ENCODE data around the gene CBARP. TPM values are rescaled to one million over a fixed set of nuclear protein-coding genes. Genes with fewer than 3 reads are reported as not detected.

CBARP gene
- total RNA-seq, 1 experiment from 2014 or later: 13.3 TPM

DNA sequence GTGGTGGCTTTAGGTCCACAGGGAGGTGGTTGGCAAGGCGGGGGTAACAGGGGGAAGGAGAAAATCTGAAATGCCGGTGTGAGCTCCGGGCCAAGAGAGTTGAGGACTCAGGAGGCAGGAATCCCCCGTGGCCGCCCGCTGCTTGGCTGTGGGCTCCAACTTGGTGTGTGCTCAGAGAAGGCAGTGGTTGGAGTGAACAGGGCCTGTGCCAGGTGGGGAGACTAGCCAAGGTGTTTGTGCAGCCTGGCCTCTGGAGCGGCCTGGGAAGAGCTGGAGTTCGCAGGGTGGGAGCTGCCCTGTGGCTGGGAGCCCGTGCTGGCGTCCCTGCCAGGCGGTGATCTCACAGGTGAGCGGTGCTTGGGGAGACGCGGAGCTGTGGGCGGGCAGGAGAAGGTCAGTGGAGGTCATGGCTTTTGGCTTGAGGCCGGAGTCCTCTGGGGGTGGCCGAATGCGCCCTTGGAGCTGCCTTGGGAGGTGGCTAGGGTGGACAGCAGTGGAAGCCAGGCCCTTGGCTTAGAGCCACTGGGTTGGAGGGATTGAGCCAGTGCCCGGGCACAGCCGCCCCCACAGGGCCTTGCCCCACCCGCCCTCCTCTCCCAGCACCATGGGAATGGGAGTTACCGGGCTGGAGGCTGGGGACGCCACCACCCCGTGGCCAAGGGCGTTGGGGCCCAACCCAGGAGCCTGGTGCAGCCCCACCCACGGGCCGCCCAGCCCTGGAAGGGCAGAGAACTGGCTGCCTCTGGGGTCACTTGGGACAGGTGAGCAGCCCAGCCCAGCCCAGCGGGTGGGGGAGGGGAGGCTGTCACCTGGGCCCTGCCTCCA is 24.2 kb upstream of the CBARP start:
- H3K9me3 ChIP-seq (ENCODE audit: low read depth, low read length, poor library complexity, severe bottlenecking): no peaks in the 10 kb centered on the region
- intact Hi-C loops (cut with micrococcal nuclease; ENCODE audit: unreplicated experiment): no loop called here
- no peaks in the 10 kb centered on the region for H3K27me3 ChIP-seq (replicated peaks; ENCODE audit: insufficient read depth, low read depth, low read length, poor library complexity)
- peaks cover 11% of the 10 kb centered on the region for H3K36me3 ChIP-seq (ENCODE audit: insufficient read depth, low read length, poor library complexity, severe bottlenecking)
- H3K4me3 ChIP-seq (ENCODE audit: low read depth, low read length, poor library complexity, severe bottlenecking): peak overlapping the region; percentile 82
- peak overlapping the region; percentile 90 for H3K27ac ChIP-seq (ENCODE audit: low read depth, low read length, poor library complexity, severe bottlenecking)
- no peak for DNase-seq (ENCODE audit: low spot score)
- no peak for TF ChIP-seq EZH2 (IDR thresholded peaks at IDR 0.05; ENCODE audit: borderline replicate concordance, low read depth, low read length, poor library complexity, severe bottlenecking)
- TF ChIP-seq, protein P1, sequence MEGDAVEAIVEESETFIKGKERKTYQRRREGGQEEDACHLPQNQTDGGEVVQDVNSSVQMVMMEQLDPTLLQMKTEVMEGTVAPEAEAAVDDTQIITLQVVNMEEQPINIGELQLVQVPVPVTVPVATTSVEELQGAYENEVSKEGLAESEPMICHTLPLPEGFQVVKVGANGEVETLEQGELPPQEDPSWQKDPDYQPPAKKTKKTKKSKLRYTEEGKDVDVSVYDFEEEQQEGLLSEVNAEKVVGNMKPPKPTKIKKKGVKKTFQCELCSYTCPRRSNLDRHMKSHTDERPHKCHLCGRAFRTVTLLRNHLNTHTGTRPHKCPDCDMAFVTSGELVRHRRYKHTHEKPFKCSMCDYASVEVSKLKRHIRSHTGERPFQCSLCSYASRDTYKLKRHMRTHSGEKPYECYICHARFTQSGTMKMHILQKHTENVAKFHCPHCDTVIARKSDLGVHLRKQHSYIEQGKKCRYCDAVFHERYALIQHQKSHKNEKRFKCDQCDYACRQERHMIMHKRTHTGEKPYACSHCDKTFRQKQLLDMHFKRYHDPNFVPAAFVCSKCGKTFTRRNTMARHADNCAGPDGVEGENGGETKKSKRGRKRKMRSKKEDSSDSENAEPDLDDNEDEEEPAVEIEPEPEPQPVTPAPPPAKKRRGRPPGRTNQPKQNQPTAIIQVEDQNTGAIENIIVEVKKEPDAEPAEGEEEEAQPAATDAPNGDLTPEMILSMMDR (conservative IDR thresholded peaks at IDR 0.05; ENCODE audit: low read depth, low read length): no peak
- peaks cover 72% of the 10 kb centered on the region for H3K4me1 ChIP-seq (ENCODE audit: insufficient read depth, low read length, poor library complexity, severe bottlenecking)
- ChIA-PET POLR2A (ENCODE audit: low non-redundant PET) (interaction anchor here (1.5 kb wide), 1 partner anchor 7 kb away, joined by 3 read pairs; the partner anchor contains the start of gene CIRBP), CTCF (interaction anchor here (0.5 to 1.1 kb wide), 3 partner anchors 18 to 110 kb away, joined by 3 to 11 read pairs (median 4); no protein-coding TSS in a partner anchor)
- BruUV-seq (replicated peaks): no TSS peak

DNA sequence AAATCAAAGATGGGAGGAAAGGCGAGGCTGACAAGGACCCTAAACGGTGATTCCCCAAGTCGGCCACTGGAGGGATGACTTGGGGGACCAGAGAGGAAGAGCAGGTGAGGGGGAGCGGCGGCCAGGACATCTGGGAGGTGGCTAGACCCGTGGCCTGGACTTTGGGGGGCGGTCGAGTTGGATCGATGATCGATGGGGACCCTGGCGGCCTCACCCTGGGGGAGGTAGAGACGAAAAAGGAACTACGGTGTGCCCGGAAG is 23.7 kb upstream of the CBARP start:
- Histone ChIP-seq H3K9me3 (ENCODE audit: low read depth, low read length, poor library complexity, severe bottlenecking) (no peaks in the 10 kb centered on the region), H3K36me3 (ENCODE audit: insufficient read depth, low read length, poor library complexity, severe bottlenecking) (peaks cover 16% of the 10 kb centered on the region), H3K27ac (ENCODE audit: low read depth, low read length, poor library complexity, severe bottlenecking) (peak overlapping the region; percentile 90), H3K27me3 (replicated peaks; ENCODE audit: insufficient read depth, low read depth, low read length, poor library complexity) (no peaks in the 10 kb centered on the region), H3K4me1 (ENCODE audit: insufficient read depth, low read length, poor library complexity, severe bottlenecking) (peaks cover 74% of the 10 kb centered on the region), H3K4me3 (ENCODE audit: low read depth, low read length, poor library complexity, severe bottlenecking) (peak overlapping the region; percentile 82)
- CTCF ChIA-PET: interaction anchor here (1.1 kb wide), 1 partner anchor 17 kb away, joined by 4 read pairs; no protein-coding TSS in a partner anchor
- POLR2A ChIA-PET (ENCODE audit: low non-redundant PET): interaction anchor here (1.5 kb wide), 1 partner anchor 7 kb away, joined by 3 read pairs; the partner anchor contains the start of gene CIRBP
- BruUV-seq (replicated peaks): no TSS peak
- peak; percentile 75 for DNase-seq (ENCODE audit: low spot score)
- intact Hi-C loops (cut with micrococcal nuclease; ENCODE audit: unreplicated experiment): no loop called here
- no peak for TF ChIP-seq EZH2 (IDR thresholded peaks at IDR 0.05; ENCODE audit: borderline replicate concordance, low read depth, low read length, poor library complexity, severe bottlenecking)
- TF ChIP-seq, protein P1 (conservative IDR thresholded peaks at IDR 0.05; ENCODE audit: low read depth, low read length): peak; percentile 42

DNA sequence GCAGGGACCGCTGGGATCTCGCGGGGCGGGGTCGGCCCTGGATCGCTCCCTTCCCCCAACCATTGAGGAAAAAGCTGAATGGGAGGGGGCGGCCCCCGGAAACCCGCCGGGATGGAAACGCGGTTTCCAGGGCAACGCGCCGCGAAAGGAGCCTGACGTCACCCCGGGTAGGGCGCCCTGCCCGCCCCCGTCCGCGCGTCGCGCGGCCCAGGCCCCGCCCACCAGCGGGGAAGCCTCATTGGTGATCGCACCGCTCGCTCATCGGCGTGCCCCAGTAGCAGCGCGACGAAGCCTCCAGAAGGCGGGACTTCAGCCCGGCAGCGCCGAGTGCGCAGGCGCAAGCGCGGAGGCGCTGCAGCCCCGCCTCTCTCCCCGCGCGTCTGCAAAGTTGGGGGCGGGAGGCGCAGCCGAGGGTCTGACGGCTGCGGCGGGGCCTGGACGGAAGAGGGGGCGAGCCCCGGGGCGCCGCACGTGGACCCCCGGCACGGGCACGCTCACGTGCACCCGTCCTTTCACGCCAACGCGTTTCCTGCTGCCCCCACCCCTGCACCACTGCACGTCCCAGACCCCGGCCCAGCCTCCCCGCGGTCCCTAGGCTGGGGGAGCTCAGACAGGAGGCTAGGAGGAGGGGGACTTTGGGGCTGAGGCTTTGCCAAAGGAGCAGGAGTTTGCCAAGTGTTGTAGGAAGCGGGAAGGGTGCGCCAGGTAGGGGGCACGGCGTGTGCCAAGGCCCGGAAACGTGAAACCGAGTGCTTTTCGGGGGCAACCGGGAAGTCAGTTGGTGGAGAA is 23.1 kb upstream of the CBARP start:
- Histone ChIP-seq H3K36me3 (ENCODE audit: insufficient read depth, low read length, poor library complexity, severe bottlenecking) (peaks cover 21% of the 10 kb centered on the region), H3K4me3 (ENCODE audit: low read depth, low read length, poor library complexity, severe bottlenecking) (peak overlapping the region; percentile 82), H3K27ac (ENCODE audit: low read depth, low read length, poor library complexity, severe bottlenecking) (peak overlapping the region; percentile 90), H3K4me1 (ENCODE audit: insufficient read depth, low read length, poor library complexity, severe bottlenecking) (peaks cover 74% of the 10 kb centered on the region), H3K27me3 (replicated peaks; ENCODE audit: insufficient read depth, low read depth, low read length, poor library complexity) (no peaks in the 10 kb centered on the region), H3K9me3 (ENCODE audit: low read depth, low read length, poor library complexity, severe bottlenecking) (no peaks in the 10 kb centered on the region)
- intact Hi-C loops (cut with micrococcal nuclease; ENCODE audit: unreplicated experiment): no loop called here
- ChIA-PET CTCF (interaction anchor here (1.1 kb wide), 1 partner anchor 17 kb away, joined by 4 read pairs; no protein-coding TSS in a partner anchor), POLR2A (ENCODE audit: low non-redundant PET) (interaction anchor here (1.5 kb wide), 1 partner anchor 8 kb away, joined by 3 read pairs; the partner anchor contains the start of gene CIRBP)
- BruUV-seq (replicated peaks): no TSS peak
- TF ChIP-seq EZH2 (IDR thresholded peaks at IDR 0.05; ENCODE audit: borderline replicate concordance, low read depth, low read length, poor library complexity, severe bottlenecking): no peak
- TF ChIP-seq, protein P1 (conservative IDR thresholded peaks at IDR 0.05; ENCODE audit: low read depth, low read length): no peak
- DNase-seq (ENCODE audit: low spot score): peak; percentile 98
